ENCODE data around the gene NR4A1. TPM values are rescaled to one million over a fixed set of nuclear protein-coding genes. Genes with fewer than 3 reads are reported as not detected.

NR4A1 gene
- total RNA-seq, 4 donors from 2014 or later = 26.2 to 88.1 (median 59.4) TPM

DNA sequence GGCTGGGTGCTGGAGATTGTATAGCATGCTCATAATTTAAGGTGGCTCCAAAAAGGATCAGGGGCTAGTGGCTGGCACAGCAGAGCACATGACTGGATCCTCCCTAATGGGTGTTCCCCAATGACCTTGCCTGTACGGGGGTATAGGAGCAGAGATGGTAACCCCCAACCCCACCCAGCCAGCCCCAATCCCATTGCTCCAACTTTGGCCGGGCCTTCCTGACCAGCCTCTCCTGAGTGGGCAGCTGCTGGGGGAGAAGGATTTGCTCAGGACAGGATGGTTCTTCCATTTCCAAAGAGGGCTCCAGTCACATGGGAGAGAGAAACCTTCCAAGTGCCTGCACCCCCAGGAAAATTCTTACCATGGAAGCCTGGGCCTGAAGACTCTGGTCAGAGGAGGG, 15.3 kb upstream of the NR4A1 start:
- H3K4me3 ChIP-seq = no peak overlapping the region
- TF ChIP-seq POLR2AphosphoS5 (IDR thresholded peaks at IDR 0.05) (no peak), EP300 (IDR thresholded peaks at IDR 0.05) (no peak), POLR2A (IDR thresholded peaks at IDR 0.05; ENCODE audit: low read depth) (no peak)
- TF ChIP-seq, protein P1, sequence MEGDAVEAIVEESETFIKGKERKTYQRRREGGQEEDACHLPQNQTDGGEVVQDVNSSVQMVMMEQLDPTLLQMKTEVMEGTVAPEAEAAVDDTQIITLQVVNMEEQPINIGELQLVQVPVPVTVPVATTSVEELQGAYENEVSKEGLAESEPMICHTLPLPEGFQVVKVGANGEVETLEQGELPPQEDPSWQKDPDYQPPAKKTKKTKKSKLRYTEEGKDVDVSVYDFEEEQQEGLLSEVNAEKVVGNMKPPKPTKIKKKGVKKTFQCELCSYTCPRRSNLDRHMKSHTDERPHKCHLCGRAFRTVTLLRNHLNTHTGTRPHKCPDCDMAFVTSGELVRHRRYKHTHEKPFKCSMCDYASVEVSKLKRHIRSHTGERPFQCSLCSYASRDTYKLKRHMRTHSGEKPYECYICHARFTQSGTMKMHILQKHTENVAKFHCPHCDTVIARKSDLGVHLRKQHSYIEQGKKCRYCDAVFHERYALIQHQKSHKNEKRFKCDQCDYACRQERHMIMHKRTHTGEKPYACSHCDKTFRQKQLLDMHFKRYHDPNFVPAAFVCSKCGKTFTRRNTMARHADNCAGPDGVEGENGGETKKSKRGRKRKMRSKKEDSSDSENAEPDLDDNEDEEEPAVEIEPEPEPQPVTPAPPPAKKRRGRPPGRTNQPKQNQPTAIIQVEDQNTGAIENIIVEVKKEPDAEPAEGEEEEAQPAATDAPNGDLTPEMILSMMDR (IDR thresholded peaks at IDR 0.05) = no peak
- DNase-seq (ENCODE audit: extremely low spot score) = no peak
- H3K4me1 ChIP-seq = peaks cover 52 to 64% (median 57%) of the 10 kb centered on the region in 4 donors
- no peaks in the 10 kb centered on the region for H3K36me3 ChIP-seq
- WGBS = 69% methylated on average over 2 of the region's 2 CpGs
- intact Hi-C loops (cut with DNase I) = no loop called here
- no peaks in the 10 kb centered on the region for H3K27me3 ChIP-seq
- H3K27ac ChIP-seq (replicated peaks in 1 of 4) = peak overlapping the region; percentile 86 to 100 (median 96)
- no peaks in the 10 kb centered on the region for H3K9me3 ChIP-seq

DNA sequence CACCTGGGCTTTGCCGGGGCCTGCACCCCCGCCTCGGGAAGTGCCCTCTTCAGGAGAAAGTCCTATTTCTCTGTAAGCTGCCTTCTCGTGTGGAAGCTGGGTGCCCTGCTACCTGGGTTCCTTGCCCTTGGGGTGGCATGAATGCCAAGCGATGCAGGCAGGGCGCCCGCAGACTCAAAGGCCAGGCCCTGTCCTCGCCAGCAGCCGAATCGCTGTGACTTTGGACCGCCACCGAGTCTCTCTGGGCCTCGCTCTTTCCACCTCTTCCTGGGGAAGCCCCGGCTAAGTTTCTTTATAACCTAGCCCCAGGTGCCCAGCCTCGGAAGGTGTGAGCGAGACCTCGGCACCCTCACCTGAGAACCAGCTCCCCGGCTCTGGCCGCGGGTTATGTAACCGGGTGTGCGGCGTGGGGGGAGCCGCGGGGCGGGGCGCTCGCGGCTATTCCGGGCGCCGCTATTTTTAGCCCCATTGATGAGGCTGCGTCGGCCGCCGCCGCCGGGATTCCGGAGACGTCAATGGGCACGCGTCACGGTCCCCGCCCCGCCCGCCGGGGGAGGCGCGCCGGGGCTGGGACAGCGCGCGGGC, 14.6 kb upstream of the NR4A1 start:
- Histone ChIP-seq H3K27me3 (no peaks in the 10 kb centered on the region), H3K4me3 (peak overlapping the region; percentile 68 to 98 (median 75)), H3K4me1 (peaks cover 58 to 70% (median 62%) of the 10 kb centered on the region in 4 donors), H3K36me3 (no peaks in the 10 kb centered on the region), H3K27ac (replicated peaks in 1 of 4) (peak overlapping the region; percentile 94 to 100 (median 97)), H3K9me3 (no peaks in the 10 kb centered on the region)
- intact Hi-C loops (cut with DNase I) = no loop called here
- TF ChIP-seq POLR2A (IDR thresholded peaks at IDR 0.05; ENCODE audit: low read depth) (no peak), EP300 (IDR thresholded peaks at IDR 0.05) (peak; percentile 98), POLR2AphosphoS5 (IDR thresholded peaks at IDR 0.05) (peak; percentile 93 to 99)
- TF ChIP-seq, protein P1 (IDR thresholded peaks at IDR 0.05) = peak in 1 of 3 experiments; percentile 10
- no peak for DNase-seq (ENCODE audit: extremely low spot score)
- 34% methylated on average over 10 of the region's 53 CpGs for WGBS

DNA sequence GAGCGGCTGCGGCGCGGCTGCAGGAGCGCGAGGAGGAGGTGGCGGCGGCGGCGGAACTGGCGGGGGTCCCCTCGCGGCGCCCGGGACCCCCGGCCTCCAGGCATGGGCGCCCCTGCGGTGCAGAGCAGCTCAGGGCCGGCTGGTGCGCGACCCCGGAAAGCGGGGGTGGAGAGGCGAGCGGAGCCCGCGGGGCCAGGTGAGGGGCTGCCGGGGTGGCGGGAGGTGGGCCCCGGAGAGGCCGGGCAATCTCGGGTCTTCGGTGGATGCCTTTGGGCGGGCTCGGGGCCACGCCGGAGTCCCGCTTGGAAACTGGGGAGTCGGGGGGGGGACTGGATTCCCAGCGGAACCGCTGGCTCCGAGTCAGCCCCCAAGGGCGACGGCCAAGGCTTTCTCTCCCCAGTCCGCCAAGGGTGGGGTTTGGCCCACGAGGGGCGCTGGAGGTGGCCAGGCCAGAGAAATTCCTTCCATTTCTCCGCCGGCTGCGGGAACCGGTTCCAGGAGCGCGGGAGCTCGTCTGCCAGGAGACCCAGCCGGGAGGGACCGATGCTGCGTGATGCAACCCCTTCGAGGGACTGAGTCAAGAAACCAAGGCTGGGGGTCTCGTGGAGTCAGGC, 13.9 kb upstream of the NR4A1 start:
- Histone ChIP-seq H3K4me3 (peak overlapping the region; percentile 68 to 98 (median 75)), H3K4me1 (peaks cover 59 to 70% (median 62%) of the 10 kb centered on the region in 4 donors), H3K36me3 (peaks cover 0 to 4% (median 0%) of the 10 kb centered on the region in 4 donors), H3K27ac (replicated peaks in 1 of 4) (peak overlapping the region; percentile 94 to 100 (median 97)), H3K27me3 (no peaks in the 10 kb centered on the region), H3K9me3 (no peaks in the 10 kb centered on the region)
- WGBS = 1% methylated on average over 26 of the region's 59 CpGs
- TF ChIP-seq EP300 (IDR thresholded peaks at IDR 0.05) (no peak), POLR2AphosphoS5 (IDR thresholded peaks at IDR 0.05) (peak; percentile 66 to 77), POLR2A (IDR thresholded peaks at IDR 0.05; ENCODE audit: low read depth) (peak; percentile 20)
- TF ChIP-seq, protein P1 (IDR thresholded peaks at IDR 0.05) = peak in 1 of 3 experiments; percentile 12
- no peak for DNase-seq (ENCODE audit: extremely low spot score)
- intact Hi-C loops (cut with DNase I) = no loop called here

DNA sequence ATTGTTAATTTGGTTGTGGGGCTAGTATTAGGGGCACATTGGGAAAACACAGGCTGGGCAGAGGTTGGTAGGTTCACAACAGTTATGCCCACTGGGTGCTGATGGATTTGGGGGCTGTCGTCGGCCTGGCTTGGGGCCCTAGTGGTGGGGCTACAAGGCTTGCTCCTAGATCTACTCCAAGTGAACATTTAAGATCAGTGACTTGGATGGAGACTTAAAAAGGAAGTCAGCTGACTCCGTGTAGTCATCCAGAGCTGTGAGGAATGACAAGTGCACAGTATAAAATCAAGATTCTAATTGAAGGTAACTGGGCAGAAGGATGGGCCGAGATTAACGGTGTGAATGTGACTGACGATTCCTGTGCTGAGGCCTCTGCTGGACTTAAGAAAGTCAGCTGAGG, 12.8 kb upstream of the NR4A1 start:
- intact Hi-C loops (cut with DNase I) = no loop called here
- no peak for DNase-seq (ENCODE audit: extremely low spot score)
- Histone ChIP-seq H3K9me3 (no peaks in the 10 kb centered on the region), H3K27me3 (no peaks in the 10 kb centered on the region), H3K36me3 (peaks cover 0 to 10% (median 0%) of the 10 kb centered on the region in 4 donors), H3K4me3 (peak overlapping the region; percentile 68 to 98 (median 75)), H3K27ac (replicated peaks in 1 of 4) (peak overlapping the region; percentile 94 to 100 (median 97)), H3K4me1 (peaks cover 61 to 78% (median 63%) of the 10 kb centered on the region in 4 donors)
- 52% methylated on average over 6 of the region's 6 CpGs for WGBS
- peak; percentile 56 to 78 for TF ChIP-seq POLR2AphosphoS5 (IDR thresholded peaks at IDR 0.05)
- TF ChIP-seq, protein P1 (IDR thresholded peaks at IDR 0.05) = no peak
